ENCODE results near the gene ZSCAN23. TPM values are rescaled to one million over a fixed set of nuclear protein-coding genes. Genes with fewer than 3 reads are reported as not detected.
A peak's percentile ranks its signal among the peaks of the same experiment; 100 is the strongest.

ZSCAN23 gene
- total RNA-seq, 4 donors from 2014 or later: 0.35 to 1.1 (median 0.84) TPM

- 26 to 36% methylated on average over 14 of the region's 14 CpGs for WGBS, 2 donors
- TF ChIP-seq POLR2A (IDR thresholded peaks at IDR 0.05) (no peak), CTCF (IDR thresholded peaks at IDR 0.05) (no peak)
- H3K4me3 ChIP-seq: peak overlapping the region in 3 of 4 donors; percentile 39 to 61 (median 42)
- peaks cover 0 to 74% (median 0%) of the 10 kb centered on the region in 4 donors for H3K27me3 ChIP-seq
- intact Hi-C loops (cut with DNase I): no loop called here
- DNase-seq: no peak
- H3K36me3 ChIP-seq: no peaks in the 10 kb centered on the region
- no peaks in the 10 kb centered on the region for H3K9me3 ChIP-seq
- peak overlapping the region in 1 of 4 donors; percentile 11 for H3K27ac ChIP-seq
- peaks cover 0 to 16% (median 0%) of the 10 kb centered on the region in 3 donors for H3K4me1 ChIP-seq
These were observed 45.6 kb upstream of the ZSCAN23 start for GRCh38 chr6:28488916-28489365.

GRCh38 chr6:28486988-28487742, 43.9 kb upstream of the ZSCAN23 start:
- Histone ChIP-seq H3K9me3 (no peaks in the 10 kb centered on the region), H3K27ac (no peak overlapping the region), H3K36me3 (no peaks in the 10 kb centered on the region), H3K4me1 (peaks cover 0 to 16% (median 0%) of the 10 kb centered on the region in 3 donors), H3K4me3 (no peak overlapping the region), H3K27me3 (peaks cover 0 to 82% (median 0%) of the 10 kb centered on the region in 4 donors)
- WGBS, 2 donors: 56 to 76% methylated on average over 3 of the region's 3 CpGs
- TF ChIP-seq POLR2A (IDR thresholded peaks at IDR 0.05): no peak
- TF ChIP-seq CTCF (IDR thresholded peaks at IDR 0.05): no peak
- intact Hi-C loops (cut with DNase I): no loop called here
- no peak for DNase-seq

GRCh38 chr6:28486533-28486932, 43.2 kb upstream of the ZSCAN23 start:
- Histone ChIP-seq H3K4me3 (no peak overlapping the region), H3K9me3 (no peaks in the 10 kb centered on the region), H3K4me1 (peaks cover 0 to 16% (median 0%) of the 10 kb centered on the region in 3 donors), H3K36me3 (no peaks in the 10 kb centered on the region), H3K27ac (no peak overlapping the region), H3K27me3 (peaks cover 0 to 81% (median 0%) of the 10 kb centered on the region in 4 donors)
- 82 to 88% methylated on average over 1 of the region's 1 CpG for WGBS, 2 donors
- intact Hi-C loops (cut with DNase I): no loop called here
- no peak for TF ChIP-seq POLR2A (IDR thresholded peaks at IDR 0.05)
- no peak for TF ChIP-seq CTCF (IDR thresholded peaks at IDR 0.05)
- DNase-seq: no peak

GRCh38 chr6:28485482-28485881, 42.2 kb upstream of the ZSCAN23 start:
- intact Hi-C loops (cut with DNase I): no loop called here
- WGBS, 2 donors: 73 to 81% methylated on average over 3 of the region's 3 CpGs
- TF ChIP-seq POLR2A (IDR thresholded peaks at IDR 0.05): no peak
- no peak for TF ChIP-seq CTCF (IDR thresholded peaks at IDR 0.05)
- H3K27ac ChIP-seq: no peak overlapping the region
- peaks cover 0 to 81% (median 0%) of the 10 kb centered on the region in 4 donors for H3K27me3 ChIP-seq
- no peak overlapping the region for H3K4me3 ChIP-seq
- DNase-seq: no peak
- H3K9me3 ChIP-seq: no peaks in the 10 kb centered on the region
- H3K4me1 ChIP-seq: peaks cover 0 to 14% (median 0%) of the 10 kb centered on the region in 3 donors
- no peaks in the 10 kb centered on the region for H3K36me3 ChIP-seq

- peaks cover 0 to 84% (median 0%) of the 10 kb centered on the region in 4 donors for H3K27me3 ChIP-seq
- no peak for DNase-seq
- intact Hi-C loops (cut with DNase I): no loop called here
- no peak overlapping the region for H3K27ac ChIP-seq
- no peak overlapping the region for H3K4me3 ChIP-seq
- TF ChIP-seq POLR2A (IDR thresholded peaks at IDR 0.05) (no peak), CTCF (IDR thresholded peaks at IDR 0.05) (no peak)
- H3K36me3 ChIP-seq: no peaks in the 10 kb centered on the region
- no peaks in the 10 kb centered on the region for H3K4me1 ChIP-seq
- 58 to 64% methylated on average over 9 of the region's 9 CpGs for WGBS, 2 donors
- H3K9me3 ChIP-seq: no peaks in the 10 kb centered on the region
These were observed 37.1 kb upstream of the ZSCAN23 start for GRCh38 chr6:28480253-28480932.

All from esophagus squamous epithelium (tissue), 5 donors.